Gastroesophageal sphincter (tissue), 4 donors: ENCODE measurements around the gene CDK12. TPM values are rescaled to one million over a fixed set of nuclear protein-coding genes. Genes with fewer than 3 reads are reported as not detected.
"Not testable (repeated sequence)": the region's sequence is repeated elsewhere in the genome, so short reads cannot be mapped to it uniquely, and the experiment has no call there.

Experiments used
- ATAC-seq: fragments of 150-250 bp; one replicate; pipeline ENCODE4 v1.9.1; 2016; ENCODE audit warnings: mild to moderate bottlenecking, moderate library complexity
- H3K27ac ChIP-seq, 4 donors: fragments of 200-600 bp; sonication (generic) in 3 of 4; 1 replicate in 3 of 4; 2 replicates in 1 of 4; pipeline ENCODE4 v1.5.1; 2016 to 2019
- H3K27me3 ChIP-seq: fragments of 200-600 bp; sonication (generic); one replicate; pipeline ENCODE4 v1.5.1; 2019
- H3K36me3 ChIP-seq, 2 donors: fragments of 200-600 bp; sonication (generic); one replicate each; pipeline ENCODE4 v1.5.1; 2019; ENCODE audit warnings: control low read depth in 1 of 2
- H3K4me1 ChIP-seq, 3 donors: fragments of 200-600 bp; sonication (generic); 1 replicate in 2 of 3; 2 replicates in 1 of 3; pipeline ENCODE4 v1.5.1; 2016 to 2019; ENCODE audit warnings: control low read depth in 2 of 3
- H3K4me3 ChIP-seq, 2 donors: fragments of 200-600 bp; sonication (generic); one replicate each; pipeline ENCODE4 v1.5.1; 2019; ENCODE audit warnings: mild to moderate bottlenecking in 1 of 2, moderate library complexity in 1 of 2
- H3K9me3 ChIP-seq, 3 donors: fragments of 200-600 bp; sonication (generic); one replicate each; pipeline ENCODE4 v1.5.1; 2017 to 2019; ENCODE audit warnings: control low read depth in 2 of 3
- EP300 ChIP-seq: sonication (generic); formaldehyde crosslinking; IDR thresholded peaks from one replicate; pipeline ENCODE4 v1.6.1; 2017; ENCODE audit warnings: antibody characterized with exemption, mild to moderate bottlenecking
- POLR2A ChIP-seq, 2 donors: fragments of 450-650 bp; IDR thresholded peaks; one replicate each; pipeline ENCODE4 v1.6.1; 2017; ENCODE audit warnings: antibody characterized with exemption in 2 of 2, mild to moderate bottlenecking in 2 of 2, moderate library complexity in 1 of 2
- POLR2AphosphoS5 ChIP-seq: sonication (generic); formaldehyde crosslinking; IDR thresholded peaks from one replicate; pipeline ENCODE4 v1.6.1; 2017; ENCODE audit warnings: antibody characterized with exemption
- WGBS, 2 donors: methylation state at CpG; one replicate each; pipeline ENCODE4 v1.1.5; 2018; ENCODE audit warnings: low coverage in 1 of 2; 5-methylcytosine and 5-hydroxymethylcytosine counted together
- total RNA-seq, 4 donors: library from RNA; depleted of rRNA; stranded (reverse); fragments of >200 nt; gene quantifications; one replicate each; pipeline ENCODE4 v1.1.0, GENCODE V29; 2016
- TF ChIP-seq, protein P1 (sequence below), 4 experiments: fragments of 200-600 bp in 2 of 4; fragments of 450-650 bp in 2 of 4; sonication (generic) in 1 of 4; IDR thresholded peaks; one replicate each; pipeline ENCODE4 v1.5.1; 2017 to 2019; ENCODE audit warnings: antibody characterized with exemption in 4 of 4, mild to moderate bottlenecking in 2 of 4, moderate library complexity in 2 of 4

CDK12 gene
- 10 to 100 TPM; 29.9 to 47.3 (median 38.2) TPM for total RNA-seq

- Histone ChIP-seq H3K27ac (peak within 1 kb of the TSS; percentile 89 to 98 (median 97)), H3K27me3 (no peaks in the 10 kb centered on the region), H3K36me3 (no peaks in the 10 kb centered on the region), H3K4me3 (peak within 1 kb of the TSS; percentile 73 to 95), H3K4me1 (peaks cover 0 to 40% (median 24%) of the 10 kb centered on the region in 3 donors), H3K9me3 (no peaks in the 10 kb centered on the region)
- 2% methylated on average over 18 to 33 of the region's 51 CpGs for WGBS, 2 donors
- no peak for TF ChIP-seq EP300
- TF ChIP-seq POLR2AphosphoS5: peak; percentile 92
- TF ChIP-seq POLR2A (IDR thresholded peaks at IDR 0.05): peak; percentile 83 to 84
- ATAC-seq: peak; percentile 87
Measured at GRCh38 chr17:39461113-39461925, at the start of gene CDK12. CDK12 (plus strand) TSS chr17:39461486; CDS start chr17:39462072, 586 bp downstream.

DNA sequence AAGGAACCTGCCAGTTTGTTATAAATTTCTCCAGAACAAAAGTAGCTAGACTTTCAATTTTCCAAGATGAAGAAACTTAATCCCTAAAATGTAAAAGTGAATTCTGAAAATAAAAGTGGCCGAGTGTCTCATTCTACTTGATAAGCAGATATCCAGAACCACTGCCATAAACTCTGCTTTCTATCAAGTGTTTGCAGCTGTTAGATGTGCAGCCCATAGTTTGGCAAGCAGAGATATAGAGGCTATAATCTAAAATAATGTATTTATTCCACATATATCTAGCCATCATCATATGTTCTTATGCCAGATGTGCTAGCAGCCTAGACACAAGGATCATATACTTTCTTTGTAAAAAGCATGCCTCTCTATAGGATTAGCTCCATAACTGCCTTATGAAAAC is 45.1 kb upstream of the CDK12 start:
- TF ChIP-seq, protein P1, sequence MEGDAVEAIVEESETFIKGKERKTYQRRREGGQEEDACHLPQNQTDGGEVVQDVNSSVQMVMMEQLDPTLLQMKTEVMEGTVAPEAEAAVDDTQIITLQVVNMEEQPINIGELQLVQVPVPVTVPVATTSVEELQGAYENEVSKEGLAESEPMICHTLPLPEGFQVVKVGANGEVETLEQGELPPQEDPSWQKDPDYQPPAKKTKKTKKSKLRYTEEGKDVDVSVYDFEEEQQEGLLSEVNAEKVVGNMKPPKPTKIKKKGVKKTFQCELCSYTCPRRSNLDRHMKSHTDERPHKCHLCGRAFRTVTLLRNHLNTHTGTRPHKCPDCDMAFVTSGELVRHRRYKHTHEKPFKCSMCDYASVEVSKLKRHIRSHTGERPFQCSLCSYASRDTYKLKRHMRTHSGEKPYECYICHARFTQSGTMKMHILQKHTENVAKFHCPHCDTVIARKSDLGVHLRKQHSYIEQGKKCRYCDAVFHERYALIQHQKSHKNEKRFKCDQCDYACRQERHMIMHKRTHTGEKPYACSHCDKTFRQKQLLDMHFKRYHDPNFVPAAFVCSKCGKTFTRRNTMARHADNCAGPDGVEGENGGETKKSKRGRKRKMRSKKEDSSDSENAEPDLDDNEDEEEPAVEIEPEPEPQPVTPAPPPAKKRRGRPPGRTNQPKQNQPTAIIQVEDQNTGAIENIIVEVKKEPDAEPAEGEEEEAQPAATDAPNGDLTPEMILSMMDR (IDR thresholded peaks at IDR 0.05): no peak
- TF ChIP-seq POLR2AphosphoS5 (no peak), POLR2A (IDR thresholded peaks at IDR 0.05) (no peak), EP300 (no peak)
- H3K36me3 ChIP-seq: peaks cover 0 to 98% of the 10 kb centered on the region in 2 donors
- H3K9me3 ChIP-seq: no peaks in the 10 kb centered on the region
- no peak overlapping the region for H3K27ac ChIP-seq
- no peaks in the 10 kb centered on the region for H3K4me1 ChIP-seq
- H3K27me3 ChIP-seq: no peaks in the 10 kb centered on the region
- no peak overlapping the region for H3K4me3 ChIP-seq
- no peak for ATAC-seq
- 72 to 83% methylated on average over 1 of the region's 1 CpG for WGBS, 2 donors

GRCh38 chr17:39429600-39429999 is 31.7 kb upstream of the CDK12 start:
- H3K27me3 ChIP-seq: no peaks in the 10 kb centered on the region
- H3K4me3 ChIP-seq: no peak overlapping the region
- H3K36me3 ChIP-seq: peaks cover 0 to 100% of the 10 kb centered on the region in 2 donors
- H3K27ac ChIP-seq: no peak overlapping the region
- 80 to 97% methylated on average over 2 to 3 of the region's 4 CpGs for WGBS, 2 donors
- no peak for TF ChIP-seq POLR2A (IDR thresholded peaks at IDR 0.05)
- TF ChIP-seq EP300: no peak
- no peaks in the 10 kb centered on the region for H3K9me3 ChIP-seq
- ATAC-seq: no peak
- no peaks in the 10 kb centered on the region for H3K4me1 ChIP-seq

DNA sequence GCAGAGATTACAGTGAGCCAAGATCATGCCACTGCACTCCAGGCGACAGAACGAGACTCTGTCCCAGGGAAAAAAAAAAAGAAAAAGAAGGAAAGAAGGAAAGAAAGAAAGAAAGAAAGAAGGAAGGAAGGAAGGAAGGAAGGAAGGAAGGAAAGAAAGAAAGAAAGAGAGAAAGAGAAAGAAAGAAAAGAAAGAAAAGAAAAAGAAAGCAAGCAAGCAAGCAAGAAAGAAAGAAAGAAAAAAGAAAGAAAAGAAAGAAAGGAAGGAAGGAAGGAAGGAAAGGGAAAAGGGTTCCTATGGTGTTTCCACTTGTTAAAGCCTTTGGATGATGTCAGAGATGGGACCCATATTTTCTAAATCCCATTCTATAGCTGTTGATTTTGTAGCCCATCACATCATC is 21.4 kb upstream of the CDK12 start:
- peaks cover 3 to 99% of the 10 kb centered on the region in 2 donors for H3K36me3 ChIP-seq
- not testable (repeated sequence) for H3K4me3 ChIP-seq, H3K9me3 ChIP-seq, H3K4me1 ChIP-seq, H3K27me3 ChIP-seq, H3K27ac ChIP-seq, ATAC-seq
- WGBS, 2 donors: 100% methylated on average over 2 of the region's 2 CpGs

DNA sequence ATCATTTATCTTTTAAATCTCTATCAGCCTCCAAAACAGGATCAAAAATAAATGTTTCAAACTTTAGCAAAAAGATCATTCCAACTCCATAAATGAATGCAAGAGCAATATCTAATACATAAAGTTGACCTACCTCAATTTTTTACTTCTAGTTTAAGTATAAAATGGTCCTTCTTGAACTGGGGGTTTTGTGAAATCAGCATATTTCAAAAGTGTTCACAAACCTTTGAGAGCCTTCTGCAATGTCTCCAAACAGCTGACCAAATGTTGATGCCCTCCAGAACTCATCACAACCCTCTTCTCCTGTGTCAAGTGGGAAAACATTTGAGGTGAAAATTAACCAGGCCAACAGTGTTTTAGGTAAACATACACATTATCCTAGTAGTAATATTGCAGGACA is 18.0 kb upstream of the CDK12 start:
- no peak for ATAC-seq
- H3K27me3 ChIP-seq: no peaks in the 10 kb centered on the region
- peaks cover 3 to 99% of the 10 kb centered on the region in 2 donors for H3K36me3 ChIP-seq
- H3K4me3 ChIP-seq: no peak overlapping the region
- H3K27ac ChIP-seq: no peak overlapping the region
- TF ChIP-seq POLR2AphosphoS5 (no peak), EP300 (no peak), POLR2A (IDR thresholded peaks at IDR 0.05) (no peak)
- TF ChIP-seq, protein P1 (IDR thresholded peaks at IDR 0.05): no peak
- H3K9me3 ChIP-seq: no peaks in the 10 kb centered on the region
- no peaks in the 10 kb centered on the region for H3K4me1 ChIP-seq

GRCh38 chr17:39447561-39447960 is 13.7 kb upstream of the CDK12 start:
- Histone ChIP-seq H3K36me3 (peaks cover 0 to 59% of the 10 kb centered on the region in 2 donors), H3K9me3 (no peaks in the 10 kb centered on the region), H3K27me3 (no peaks in the 10 kb centered on the region), H3K4me1 (peaks cover 3 to 26% (median 8%) of the 10 kb centered on the region in 3 donors), H3K4me3 (no peak overlapping the region), H3K27ac (no peak overlapping the region)
- no peak for ATAC-seq
- TF ChIP-seq, protein P1 (IDR thresholded peaks at IDR 0.05): no peak
- TF ChIP-seq POLR2AphosphoS5: no peak
- no peak for TF ChIP-seq POLR2A (IDR thresholded peaks at IDR 0.05)
- TF ChIP-seq EP300: no peak
- 80 to 85% methylated on average over 5 of the region's 5 CpGs for WGBS, 2 donors
